Stimulated activated CD4-positive, alpha-beta T cell treated with anti-CD3 and anti-CD28 coated beads, Interleukin-15, amount 100 ng/mL, for 48 hours (primary cell): ENCODE results near the gene GLB1L.

ENCODE experiments used
- DNase-seq, 2 donors: peaks; one replicate each; pipeline ENCODE4 v3.0.0-alpha.2; 2020; ENCODE audit warnings: low read depth in 2 of 2

GLB1L gene

DNA sequence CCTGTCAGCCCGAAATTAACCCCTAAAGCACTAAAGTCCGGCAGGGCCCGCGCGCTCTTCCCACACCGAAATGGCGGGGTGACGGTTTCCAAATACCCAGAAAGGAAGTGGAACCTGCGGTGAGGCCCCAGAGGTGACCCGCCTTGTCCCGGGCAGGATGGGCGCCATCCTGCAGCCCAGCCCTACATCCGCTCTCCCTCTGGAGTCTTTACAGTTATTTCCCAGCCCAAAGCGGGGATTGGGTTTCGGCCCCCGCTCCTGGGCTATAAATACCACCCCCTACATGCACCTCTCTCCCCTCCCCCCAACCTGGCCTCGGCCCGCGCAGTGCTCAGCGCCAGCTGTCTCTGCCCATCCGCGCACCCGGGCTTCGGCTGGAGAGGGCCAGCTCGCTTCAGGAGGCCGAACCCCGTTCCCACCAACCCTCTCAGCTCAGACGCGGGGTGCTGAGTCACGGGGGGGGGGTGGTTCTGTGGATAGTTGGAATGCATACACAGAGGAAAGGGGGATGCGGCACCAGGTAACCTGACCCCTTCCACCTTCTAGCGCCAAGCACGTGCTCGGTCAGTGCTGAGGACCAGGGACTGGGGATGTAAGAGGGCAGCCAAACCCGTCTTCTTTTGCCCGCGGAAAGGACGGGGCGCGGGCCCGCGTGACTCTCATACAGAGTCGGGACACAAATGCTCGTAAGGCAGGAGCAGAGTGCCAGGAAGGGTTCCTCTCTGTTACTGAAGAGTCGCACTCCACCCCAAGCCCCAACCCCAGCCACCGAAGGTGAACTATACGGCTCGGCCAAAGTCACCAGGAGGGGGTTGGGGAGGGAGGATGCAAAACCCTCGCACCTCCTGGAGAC lies 7.9 kb upstream of the GLB1L start, which contains the start of gene TUBA4B:
TUBA4B (plus strand) TSS at position 344 of the 853 bp plus-strand sequence; CDS start at position 509, 165 bp downstream.
- no peak for DNase-seq

DNA sequence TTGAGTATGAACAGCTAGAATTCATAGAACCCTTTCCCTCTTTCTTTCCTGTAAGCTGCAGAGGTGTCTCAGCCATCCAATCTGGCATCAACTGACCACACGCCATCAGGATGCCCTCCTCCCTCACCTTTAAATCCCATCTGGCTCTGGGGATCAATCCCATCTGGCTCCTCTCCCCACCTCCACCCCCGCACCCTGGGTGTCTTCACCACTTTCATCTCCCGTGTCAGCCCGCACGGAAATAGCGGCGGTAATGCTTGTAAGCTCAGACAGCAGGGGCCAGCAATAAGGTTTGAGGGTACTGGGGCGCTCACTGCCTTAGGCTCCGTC lies 7.3 kb upstream of the GLB1L start:
- DNase-seq = no peak

DNA sequence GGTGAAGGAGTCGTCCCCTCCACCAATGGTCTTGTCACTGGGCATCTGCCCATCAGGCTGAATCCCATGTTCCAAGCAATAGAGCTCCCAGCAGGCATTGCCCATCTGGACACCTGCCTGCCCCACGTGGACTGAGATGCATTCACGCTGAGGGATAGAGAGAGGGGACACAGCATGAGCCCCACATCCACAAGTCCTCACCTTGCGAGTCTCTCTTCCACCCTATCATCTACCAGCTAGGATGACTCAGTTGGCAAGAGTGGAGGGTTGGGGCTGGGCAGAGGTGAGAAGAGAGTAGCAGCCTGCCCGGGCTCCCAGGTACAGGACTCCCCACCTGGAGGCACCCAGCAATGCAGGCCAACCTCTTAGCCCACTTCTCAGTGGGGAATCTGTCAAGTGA lies 6.8 kb upstream of the GLB1L start:
- no peak for DNase-seq

DNA sequence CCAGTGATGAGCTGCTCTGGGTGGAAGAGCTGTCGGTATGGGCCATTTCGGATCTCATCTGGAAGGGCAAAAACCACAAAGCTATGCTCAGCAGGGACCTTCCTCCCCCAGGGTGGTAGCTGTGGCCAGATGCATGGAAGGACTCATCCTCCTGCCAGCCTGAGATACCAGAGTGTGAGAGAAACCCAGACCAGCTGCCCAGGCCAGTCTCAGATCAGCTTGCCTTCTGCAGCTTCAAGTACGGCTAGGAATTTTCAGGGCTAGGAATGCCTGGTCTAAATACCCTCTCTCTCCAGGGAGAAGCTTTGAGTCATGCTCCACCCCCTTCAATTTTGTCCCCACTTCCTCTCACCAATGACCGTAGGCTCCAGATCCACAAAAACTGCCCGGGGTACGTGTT lies 6.4 kb upstream of the GLB1L start:
- DNase-seq = no peak

DNA sequence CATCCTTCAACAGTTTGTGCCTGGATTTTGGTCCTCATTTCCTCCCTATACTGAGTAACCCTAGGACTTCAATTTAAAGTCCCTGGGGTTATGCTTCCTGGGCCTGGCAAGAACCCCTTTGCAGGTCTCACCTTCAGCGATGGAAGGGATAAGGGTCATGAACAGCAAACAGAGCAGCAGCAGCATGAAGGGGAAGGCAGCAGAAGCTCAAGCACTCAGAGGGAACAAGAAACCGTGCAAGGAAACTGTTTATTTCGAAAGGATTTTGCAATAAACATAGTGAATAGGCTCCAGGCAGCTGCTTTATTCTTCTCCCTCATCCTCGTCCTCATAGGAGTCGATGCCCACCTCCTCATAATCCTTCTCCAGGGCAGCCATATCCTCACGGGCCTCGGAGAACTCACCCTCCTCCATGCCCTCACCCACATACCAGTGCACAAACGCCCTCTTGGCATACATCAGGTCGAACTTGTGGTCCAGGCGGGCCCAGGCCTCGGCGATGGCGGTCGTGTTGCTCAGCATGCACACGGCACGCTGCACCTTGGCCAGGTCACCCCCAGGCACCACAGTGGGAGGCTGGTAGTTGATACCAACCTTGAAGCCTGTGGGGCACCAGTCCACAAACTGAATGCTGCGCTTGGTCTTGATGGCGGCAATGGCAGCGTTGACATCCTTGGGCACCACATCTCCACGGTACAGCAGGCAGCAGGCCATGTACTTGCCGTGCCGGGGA lies 5.0 kb upstream of the GLB1L start:
- no peak for DNase-seq

GRCh38 chr2:219249203-219249980 lies 4.1 kb upstream of the GLB1L start:
- no peak for DNase-seq

DNA sequence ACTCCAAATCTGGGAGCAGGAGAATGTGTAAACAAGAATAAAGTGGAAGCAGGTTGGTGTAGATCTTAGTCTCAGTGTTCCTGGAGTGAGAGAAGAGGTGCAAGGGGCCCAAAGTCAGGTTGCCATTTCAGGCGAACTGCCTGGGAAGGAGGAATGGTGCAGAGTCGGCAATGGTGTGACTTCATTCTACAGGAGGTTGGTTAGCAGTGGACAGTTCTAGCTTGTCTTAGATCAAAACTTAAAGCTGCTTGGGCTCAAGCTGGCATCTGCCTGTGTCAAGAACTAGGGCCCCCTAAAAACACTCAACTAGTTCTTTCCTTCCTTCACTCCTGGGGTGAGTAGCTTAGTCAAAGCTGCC lies 3.6 kb upstream of the GLB1L start:
- no peak for DNase-seq

DNA sequence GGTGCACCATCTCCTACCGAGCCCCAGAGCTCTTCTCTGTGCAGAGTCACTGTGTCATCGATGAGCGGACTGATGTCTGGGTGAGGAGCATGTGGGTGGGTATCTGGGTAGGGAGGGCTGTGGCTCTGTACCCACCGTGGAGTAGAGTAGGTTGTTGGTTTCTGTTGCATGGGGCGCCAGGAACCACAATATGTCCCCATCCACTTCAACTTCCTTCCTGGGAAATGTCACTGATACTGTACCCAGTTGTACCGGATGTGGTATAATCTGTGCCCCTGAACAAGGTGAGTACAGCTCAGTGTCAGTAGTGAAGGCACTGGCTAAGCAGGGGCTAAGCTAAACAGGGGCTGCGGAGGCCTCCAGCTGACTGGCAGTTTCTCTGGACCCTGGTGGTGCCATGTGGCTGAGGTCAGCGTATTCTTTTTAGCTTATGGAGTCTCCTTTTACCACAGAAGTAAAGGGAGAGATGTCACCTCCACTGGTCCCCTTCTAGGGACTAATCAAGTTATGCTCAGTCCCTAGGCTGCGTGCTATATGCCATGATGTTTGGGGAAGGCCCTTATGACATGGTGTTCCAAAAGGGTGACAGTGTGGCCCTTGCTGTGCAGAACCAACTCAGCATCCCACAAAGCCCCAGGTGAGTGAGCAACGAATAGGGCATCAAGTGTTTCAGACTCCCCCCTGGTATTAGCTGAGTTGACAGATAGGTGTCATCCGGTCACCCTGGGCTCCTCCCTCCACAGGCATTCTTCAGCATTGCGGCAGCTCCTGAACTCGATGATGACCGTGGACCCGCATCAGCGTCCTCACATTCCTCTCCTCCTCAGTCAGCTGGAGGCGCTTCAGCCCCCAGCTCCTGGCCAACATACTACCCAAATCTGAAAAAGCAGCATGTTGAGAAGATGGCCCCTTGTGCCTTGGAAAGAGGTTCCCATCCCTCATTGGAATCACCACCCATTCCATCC lies 2.7 kb upstream of the GLB1L start:
- peak in 1 of 2 donors; percentile 57 for DNase-seq

GRCh38 chr2:219246559-219246958 lies 1.3 kb upstream of the GLB1L start:
- no peak for DNase-seq

DNA sequence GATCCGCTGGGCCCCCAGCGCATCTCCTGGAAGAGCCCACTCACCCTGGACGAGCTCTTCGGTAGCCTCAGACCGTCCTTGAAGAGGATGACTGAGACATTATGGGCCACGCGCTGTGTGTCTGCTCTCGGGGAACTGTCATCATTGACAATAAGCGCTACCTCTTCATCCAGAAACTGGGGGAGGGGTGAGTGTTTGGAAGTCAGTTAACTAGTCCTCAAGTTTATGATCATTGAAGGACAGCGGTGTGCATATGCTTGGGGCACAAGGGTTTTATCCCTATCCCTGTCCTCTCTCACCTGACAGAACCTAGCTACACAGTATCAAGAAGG lies 621 bp upstream of the GLB1L start:
- no peak for DNase-seq

DNA sequence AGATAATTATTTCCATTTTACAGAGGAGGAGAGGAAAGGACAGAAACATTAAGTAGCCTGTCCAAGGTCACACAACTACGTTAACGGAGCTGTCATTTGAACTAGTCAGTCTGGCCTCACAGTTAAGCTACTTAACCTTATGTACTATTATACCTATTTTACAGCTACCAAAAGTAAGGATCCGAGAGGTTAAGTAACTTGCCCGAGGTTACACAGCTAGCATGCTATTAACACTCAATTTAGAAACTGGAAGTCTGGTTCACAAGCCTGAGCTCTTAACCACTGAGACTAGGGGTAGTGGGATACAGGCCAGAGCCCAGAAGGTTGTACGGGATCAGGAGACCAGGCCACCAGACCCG lies 476 bp downstream of the GLB1L start:
- no peak for DNase-seq

- no peak for DNase-seq
Observed at GRCh38 chr2:219243291-219243761, 1.9 kb downstream of the GLB1L start.

DNA sequence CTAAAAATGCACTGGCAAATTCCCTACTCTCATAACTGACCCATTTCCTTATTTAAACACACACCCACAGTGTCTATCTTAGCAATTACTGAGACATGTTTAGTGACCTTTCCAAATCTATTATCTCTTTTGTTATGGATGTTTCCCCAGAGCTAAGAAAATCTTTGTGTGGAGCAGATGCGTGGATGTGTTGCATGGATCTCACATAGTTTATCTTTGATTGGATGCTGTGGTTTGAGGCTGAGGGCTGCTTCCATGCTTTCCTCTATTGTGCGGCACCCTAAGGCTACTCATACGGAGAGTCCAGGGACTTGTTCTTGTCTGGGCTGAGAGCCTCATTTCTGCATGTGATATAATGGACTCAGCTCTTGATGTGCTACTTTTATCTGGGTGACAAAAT lies 10.9 kb downstream of the GLB1L start:
- DNase-seq = no peak

- DNase-seq = no peak
Observed at GRCh38 chr2:219230059-219230540, 15.1 kb downstream of the GLB1L start.

DNA sequence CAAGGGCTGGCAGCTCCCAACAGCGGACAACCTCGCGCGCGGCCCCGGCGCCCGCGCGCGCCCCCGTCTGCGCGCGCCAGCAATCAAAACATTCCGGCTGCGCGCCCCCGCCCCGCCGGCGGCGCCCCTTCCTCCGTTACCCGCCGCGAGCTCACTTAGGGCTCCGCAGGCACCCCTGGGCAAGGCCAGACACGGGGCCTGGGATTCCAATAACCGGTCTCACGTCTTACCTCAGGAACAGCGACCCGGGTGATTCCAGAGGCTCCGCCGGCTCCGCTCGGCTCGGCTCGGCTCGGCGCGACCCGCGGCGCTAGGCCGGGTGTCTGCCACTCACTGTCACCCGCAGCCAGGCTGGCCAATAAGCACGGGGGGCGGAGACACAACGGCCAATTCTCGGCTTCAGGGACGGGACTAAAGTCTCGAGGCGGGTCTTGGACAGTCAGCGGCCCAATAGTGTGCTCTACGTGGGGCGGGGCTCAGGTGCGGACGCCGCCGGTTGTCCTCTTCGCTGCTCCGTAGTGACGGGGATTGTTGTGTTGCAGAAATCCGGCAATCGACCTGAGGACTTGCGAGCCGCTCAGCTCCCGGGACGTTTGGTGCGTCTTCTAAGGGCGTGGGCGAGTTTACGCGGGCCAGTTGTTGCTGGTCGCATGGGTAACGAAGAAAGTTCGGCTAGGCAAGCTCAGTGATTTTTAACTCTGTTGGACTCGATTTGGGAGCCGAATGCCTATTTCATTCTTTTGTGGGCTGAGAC lies 15.8 kb downstream of the GLB1L start, which contains the start of the genes ANKZF1 and ATG9A:
ANKZF1 (plus strand) TSS at position 502 of the 754 bp plus-strand sequence. CDS start 452 bp downstream, outside the sequence.
ATG9A (minus strand) TSS at position 332 of the 754 bp plus-strand sequence. CDS start 1,612 bp downstream, outside the sequence.
- DNase-seq = peak; percentile 96 to 99

DNA sequence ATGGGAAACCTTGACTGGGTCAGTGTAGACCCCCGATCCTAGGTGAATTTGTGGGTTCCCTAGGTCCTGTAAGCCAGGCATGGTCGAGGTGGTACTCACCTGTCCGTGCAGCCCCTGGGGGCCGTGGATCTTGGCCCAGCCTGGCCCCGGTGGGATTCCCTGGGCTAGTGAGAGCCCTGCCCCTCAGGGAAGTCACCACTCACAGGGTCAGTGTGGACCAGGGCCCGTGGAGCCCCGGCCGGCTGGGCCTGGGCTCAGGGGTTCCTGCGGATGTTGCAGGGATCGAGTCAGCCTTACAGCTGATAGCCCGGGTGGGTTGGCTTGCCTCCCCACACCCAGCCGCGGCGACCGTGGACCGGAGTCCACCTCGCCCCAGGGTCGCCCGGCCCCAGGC lies 16.3 kb downstream of the GLB1L start:
- DNase-seq = no peak

DNA sequence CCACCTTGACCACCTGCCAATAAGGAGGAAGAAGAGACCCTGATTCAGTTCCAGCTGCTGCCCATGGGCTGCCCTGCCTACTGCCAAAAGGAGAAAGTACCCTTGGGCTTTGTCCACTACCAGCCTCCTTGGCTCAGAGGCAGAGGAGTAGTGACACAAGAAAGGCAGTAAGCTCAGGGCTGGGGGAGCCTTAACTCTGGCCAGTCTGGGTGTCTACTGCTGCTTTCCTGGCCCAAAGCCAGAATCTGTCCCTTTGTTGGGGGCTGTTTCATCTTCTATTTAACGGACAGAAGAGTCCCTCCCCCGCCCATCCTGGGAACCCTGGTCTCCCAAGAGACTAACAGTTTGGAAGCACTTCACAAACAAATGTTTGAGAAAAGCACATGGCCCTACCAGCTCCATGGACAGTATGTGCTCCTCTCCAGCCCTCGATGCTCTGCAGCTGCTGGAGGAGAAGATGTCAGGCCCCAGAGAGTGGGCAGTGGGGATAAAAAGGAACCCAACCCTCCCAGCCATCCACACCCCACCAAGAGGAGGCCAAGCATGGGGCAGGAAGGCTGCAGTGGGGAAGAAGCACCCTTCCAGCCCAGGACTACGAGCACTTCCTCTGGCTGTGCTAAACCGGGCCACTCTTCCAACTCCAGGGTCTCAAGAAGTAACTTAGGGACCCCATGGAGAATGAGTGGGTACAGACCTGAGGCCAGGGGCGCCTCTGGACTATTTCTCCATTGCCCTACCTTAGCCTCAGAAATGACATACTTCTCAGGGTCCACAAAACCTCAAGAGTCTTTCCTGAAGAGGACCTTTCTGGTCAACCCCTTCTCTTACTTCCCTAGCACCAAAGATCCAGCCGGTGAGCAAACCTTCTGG lies 17.0 kb downstream of the GLB1L start:
- no peak for DNase-seq

DNA sequence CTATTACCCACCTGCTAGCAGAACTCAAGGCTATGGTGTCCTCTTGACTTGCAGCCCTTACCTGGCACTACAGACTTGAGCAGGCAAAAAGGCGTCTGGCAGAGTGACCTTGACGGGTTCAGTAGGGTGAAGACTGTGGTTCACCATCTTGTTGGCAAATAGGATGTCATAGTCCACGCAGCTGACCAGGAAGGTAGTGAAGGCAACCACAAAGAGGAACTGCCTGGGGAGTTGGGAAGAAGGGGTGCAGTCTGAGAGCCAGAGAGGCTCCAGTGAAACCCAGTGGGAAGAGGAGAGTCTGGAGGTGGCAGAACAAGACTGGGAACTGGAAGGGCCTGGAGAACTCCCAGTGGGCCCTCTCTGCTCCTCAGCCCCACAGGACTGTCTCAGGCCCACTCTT lies 19.9 kb downstream of the GLB1L start:
- DNase-seq = no peak
